HCT116 (cell line): Measurements from ENCODE around the gene MIB2. TPM values are rescaled to one million over a fixed set of nuclear protein-coding genes. Genes with fewer than 3 reads are reported as not detected.

Experiments used
- ATAC-seq: fragments of 200-7000 bp; cut with Tn5 transposase; 2 replicates; pipeline ENCODE4 v1.9.1; 2020; ENCODE audit warnings: mild to moderate bottlenecking, moderate library complexity
- BruUV-seq: library from RNA; stranded (reverse); fragments of 400-500 nt; replicated peaks from 2 replicates; lab custom pipeline; 2021; lab: Mats Ljungman, UMichigan
- CTCF ChIA-PET: fragments of 300-600 bp; sonication (Branson Sonifier 250); formaldehyde crosslinking; loops from one replicate; lab custom pipeline; 2021; ENCODE audit warnings: antibody characterized with exemption; lab: Charles Lee
- POLR2A ChIA-PET: fragments of 300-600, 350-600 bp; sonication (Branson Sonifier 250); formaldehyde crosslinking; loops from one replicate; lab custom pipeline; 2021; ENCODE audit warnings: antibody characterized with exemption; lab: Charles Lee
- RAD21 ChIA-PET, 2 experiments: fragments of 300-600 bp; sonication (Branson Sonifier 250); formaldehyde crosslinking; loops; one replicate each; lab custom pipeline; 2023; ENCODE audit warnings: low total read pairs in 2 of 2; ENCODE audit not compliant: uncharacterized antibody in 2 of 2, unreplicated experiment in 2 of 2, low non-redundant PET in 1 of 2; lab: Charles Lee
- DNase-seq: peaks from one replicate; pipeline ENCODE4 v3.0.0-alpha.2; 2010; ENCODE audit warnings: low read depth, low spot score
- H2AFZ ChIP-seq: fragments of 200-600 bp; shearing (Covaris generic), sonication (generic); 2 replicates; pipeline ENCODE4 v1.6.1; 2017; ENCODE audit warnings: low read depth, mixed run types, mixed read lengths, antibody characterized with exemption, low read length; ENCODE audit not compliant: poor library complexity, severe bottlenecking
- H3K27ac ChIP-seq: 2 replicates; pipeline ENCODE4 v1.5.1; 2012; ENCODE audit warnings: low read depth, low read length
- H3K27me3 ChIP-seq: fragments of 200-600 bp; sonication (generic); 2 replicates; pipeline ENCODE4 v1.6.1; 2016; ENCODE audit warnings: mixed run types, low read length, mixed read lengths; ENCODE audit not compliant: insufficient read depth
- H3K36me3 ChIP-seq, 2 experiments: fragments of 200-500 bp in 1 of 2; fragments of 200-600 bp in 1 of 2; sonication (Bioruptor generic) in 1 of 2; sonication (generic) in 1 of 2; 2 replicates each; pipeline versions ENCODE4 v1.5.1 to v1.6.1; 2014 to 2016; ENCODE audit warnings: low read length in 2 of 2, inconsistent platforms in 1 of 2, mixed read lengths in 1 of 2, mixed run types in 1 of 2; ENCODE audit not compliant: insufficient read depth in 2 of 2, control insufficient read depth in 1 of 2
- H3K4me1 ChIP-seq, 2 experiments: fragments of 200-600 bp in 1 of 2; sonication (generic) in 1 of 2; 2 replicates each; pipeline versions ENCODE4 v1.5.1 to v1.6.1; 2012 to 2017; ENCODE audit warnings: low read length in 2 of 2, inconsistent platforms in 1 of 2, mild to moderate bottlenecking in 1 of 2, mixed read lengths in 1 of 2, mixed run types in 1 of 2, moderate library complexity in 1 of 2; ENCODE audit not compliant: insufficient read depth in 2 of 2, control insufficient read depth in 1 of 2
- H3K4me2 ChIP-seq: fragments of 200-600 bp; sonication (generic); 2 replicates; pipeline ENCODE4 v1.6.1; 2017; ENCODE audit warnings: mixed run types, low read length, mixed read lengths
- H3K4me3 ChIP-seq, 2 experiments: fragments of 200-600 bp in 1 of 2; sonication (generic) in 1 of 2; replicated peaks in 1 of 2; 2 replicates each; pipeline ENCODE4 v1.5.1; 2011 to 2016; ENCODE audit warnings: low read length in 2 of 2, control low read depth in 1 of 2, low read depth in 1 of 2, mild to moderate bottlenecking in 1 of 2, mixed read lengths in 1 of 2, mixed run types in 1 of 2
- H3K79me2 ChIP-seq: fragments of 200-600 bp; sonication (generic); 2 replicates; pipeline ENCODE4 v1.6.1; 2017; ENCODE audit warnings: mild to moderate bottlenecking, mixed run types, low read length, moderate library complexity, mixed read lengths; ENCODE audit not compliant: insufficient read depth
- H3K9ac ChIP-seq: fragments of 200-600 bp; sonication (generic); 2 replicates; pipeline ENCODE4 v1.6.1; 2016; ENCODE audit warnings: low read length, mixed read lengths
- H3K9me2 ChIP-seq: fragments of 200-600 bp; sonication (generic), shearing (Covaris generic); 2 replicates; pipeline ENCODE4 v1.6.1; 2017; ENCODE audit warnings: mixed run types, mild to moderate bottlenecking, moderate library complexity; ENCODE audit not compliant: insufficient read depth
- H3K9me3 ChIP-seq, 2 experiments: fragments of 200-500 bp in 1 of 2; fragments of 200-600 bp in 1 of 2; sonication (Bioruptor generic) in 1 of 2; sonication (generic) in 1 of 2; 2 replicates each; pipeline ENCODE4 v1.6.1; 2014 to 2017; ENCODE audit warnings: low read length in 2 of 2, mixed read lengths in 2 of 2, inconsistent platforms in 1 of 2, low read depth in 1 of 2, mild to moderate bottlenecking in 1 of 2, mixed run types in 1 of 2, moderate library complexity in 1 of 2; ENCODE audit not compliant: control insufficient read depth in 1 of 2, insufficient read depth in 1 of 2
- H4K20me1 ChIP-seq: fragments of 200-600 bp; sonication (generic), shearing (Covaris generic); 2 replicates; pipeline ENCODE4 v1.6.1; 2017; ENCODE audit warnings: mixed run types, mild to moderate bottlenecking, moderate library complexity; ENCODE audit not compliant: insufficient read depth
- ATF3 ChIP-seq: IDR thresholded peaks from 2 replicates; pipeline ENCODE4 v1.6.1; 2012
- CTCF ChIP-seq, 3 experiments: fragments of 200-600 bp in 1 of 3; sonication (generic) in 1 of 3; IDR thresholded peaks in 2 of 3; conservative IDR thresholded peaks in 1 of 3; 2 replicates each; pipeline ENCODE4 v1.5.1; 2012 to 2017; ENCODE audit warnings: low read depth in 2 of 3, low read length in 2 of 3, antibody characterized with exemption in 1 of 3, borderline replicate concordance in 1 of 3, control low read depth in 1 of 3, mild to moderate bottlenecking in 1 of 3, mixed read lengths in 1 of 3, mixed run types in 1 of 3, moderate library complexity in 1 of 3; ENCODE audit not compliant: insufficient read depth in 1 of 3
- EGR1 ChIP-seq: IDR thresholded peaks from 2 replicates; pipeline ENCODE4 v1.6.1; 2012; ENCODE audit warnings: low read depth
- ELF1 ChIP-seq: IDR thresholded peaks from 2 replicates; pipeline ENCODE4 v1.6.1; 2012; ENCODE audit warnings: low read depth, borderline replicate concordance
- EZH2 ChIP-seq: fragments of 200-600 bp; sonication (generic); IDR thresholded peaks from 2 replicates; pipeline ENCODE4 v1.6.1; 2017; ENCODE audit warnings: antibody characterized with exemption, mixed run types
- FOSL1 ChIP-seq: IDR thresholded peaks from 2 replicates; pipeline ENCODE4 v1.6.1; 2012; ENCODE audit warnings: low read depth
- REST ChIP-seq: IDR thresholded peaks from 2 replicates; pipeline ENCODE4 v1.6.1; 2012; ENCODE audit warnings: low read depth
- SIN3A ChIP-seq: IDR thresholded peaks from 2 replicates; pipeline ENCODE4 v1.6.1; 2012; ENCODE audit warnings: low read depth
- SRF ChIP-seq: IDR thresholded peaks from 2 replicates; pipeline ENCODE4 v1.6.1; 2012; ENCODE audit warnings: low read depth
- YY1 ChIP-seq: IDR thresholded peaks from 2 replicates; pipeline ENCODE4 v1.6.1; 2011; ENCODE audit warnings: low read length, low read depth, moderate library complexity, mild to moderate bottlenecking; ENCODE audit not compliant: insufficient replicate concordance; ENCODE audit errors: extremely low read depth
- ZFX ChIP-seq: fragments of 450-650 bp; IDR thresholded peaks from 2 replicates; pipeline ENCODE4 v1.6.1; 2017
- ZNF274 ChIP-seq: fragments of 200-500 bp; sonication (Bioruptor generic); IDR thresholded peaks from 2 replicates; pipeline ENCODE4 v1.6.1; 2014; ENCODE audit warnings: mild to moderate bottlenecking, low read depth, low read length, inconsistent platforms
- intact Hi-C: fragments of 100-400 bp; cut with micrococcal nuclease; formaldehyde crosslinking; loops from 2 replicates; pipeline ENCODE4 v1.10.0; 2022
- total RNA-seq: library from RNA; stranded (reverse); gene quantifications from one replicate; pipeline ENCODE4 v1.2.1, GENCODE V29; 2021; ENCODE audit not compliant: unreplicated experiment

Gene MIB2
- total RNA-seq, 1 experiment from 2014 or later, result 194 TPM

GRCh38 chr1:1670866-1671265 lies 55.6 kb downstream of the MIB2 start (continued):
- TF ChIP-seq ELF1 (no peak), ZFX (no peak)

GRCh38 chr1:1671365-1672119 lies 56.2 kb downstream of the MIB2 start:
- DNase-seq (no peak), ATAC-seq (no peak)
- ChIA-PET CTCF (no interaction called here), POLR2A (no interaction called here), RAD21 (no interaction called here)
- H3K9me3 ChIP-seq, result no peaks in the 10 kb centered on the region
- no peak overlapping the region for H3K4me2 ChIP-seq
- no peaks in the 10 kb centered on the region for H3K79me2 ChIP-seq
- no peak overlapping the region for H3K27ac ChIP-seq
- no peak overlapping the region for H2AFZ ChIP-seq
- H3K36me3 ChIP-seq, result no peaks in the 10 kb centered on the region; a peak in 1 of 4 replicates
- no peak overlapping the region for H3K9ac ChIP-seq
- TF ChIP-seq SIN3A (no peak), FOSL1 (no peak), REST (no peak), SRF (no peak), CTCF (IDR thresholded peaks at IDR 0.05 in 2 of 3, conservative IDR thresholded peaks at IDR 0.05 in 1 of 3; ENCODE audit: borderline replicate concordance in 1 of 3, insufficient read depth in 1 of 3, low read depth in 2 of 3, low read length in 2 of 3) (no peak), ZNF274 (no peak), ATF3 (no peak), YY1 (no peak), EZH2 (no peak), ELF1 (no peak), EGR1 (no peak)
- no peak overlapping the region for H3K4me3 ChIP-seq
- no TSS peak for BruUV-seq
- no peaks in the 10 kb centered on the region for H3K9me2 ChIP-seq
- no peaks in the 10 kb centered on the region for H3K27me3 ChIP-seq
- H4K20me1 ChIP-seq, result no peaks in the 10 kb centered on the region
- no peaks in the 10 kb centered on the region for H3K4me1 ChIP-seq
- intact Hi-C loops, result no loop called here
